ENCODE results near the gene QRFPR.
"Not testable (repeated sequence)": the region's sequence is repeated elsewhere in the genome, so short reads cannot be mapped to it uniquely, and the experiment has no call there.

QRFPR gene

DNA sequence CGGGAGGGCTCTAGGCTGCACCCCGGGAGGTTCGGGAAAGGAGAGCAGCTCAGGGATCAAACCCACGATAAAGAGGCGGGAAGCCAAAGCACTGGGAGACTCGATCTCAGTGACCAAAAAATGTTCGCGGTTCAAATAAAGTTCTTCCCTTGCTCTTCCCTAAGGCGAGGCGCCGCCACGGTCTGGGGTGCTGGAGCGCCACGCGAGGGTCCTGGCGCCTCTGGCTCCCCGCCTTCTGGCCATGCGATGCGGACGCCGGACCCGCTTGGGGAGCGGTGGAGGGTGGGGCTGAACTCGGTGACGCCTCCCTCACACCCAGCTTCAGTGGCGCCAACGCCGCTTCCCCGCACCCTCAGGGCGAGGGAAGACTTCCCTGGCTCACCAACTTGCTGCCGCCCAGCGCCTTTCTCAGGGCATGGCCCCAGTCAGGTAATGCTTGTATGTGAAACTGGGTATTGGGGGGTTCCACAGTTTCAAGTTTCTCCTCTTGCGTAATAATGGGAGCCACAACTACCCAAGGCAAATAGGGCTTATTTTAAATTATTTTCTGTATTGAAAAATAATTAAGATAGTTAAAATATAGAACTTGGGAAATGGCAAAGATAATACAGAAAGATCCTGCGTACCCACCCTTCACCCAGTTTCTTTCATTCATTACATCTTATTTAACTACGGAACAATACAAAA, at the start of gene QRFPR:
QRFPR (minus strand) TSS at position 243 of the 687 bp plus-strand sequence. CDS start 371 bp downstream, outside the sequence.
- DNase-seq = no peak

DNA sequence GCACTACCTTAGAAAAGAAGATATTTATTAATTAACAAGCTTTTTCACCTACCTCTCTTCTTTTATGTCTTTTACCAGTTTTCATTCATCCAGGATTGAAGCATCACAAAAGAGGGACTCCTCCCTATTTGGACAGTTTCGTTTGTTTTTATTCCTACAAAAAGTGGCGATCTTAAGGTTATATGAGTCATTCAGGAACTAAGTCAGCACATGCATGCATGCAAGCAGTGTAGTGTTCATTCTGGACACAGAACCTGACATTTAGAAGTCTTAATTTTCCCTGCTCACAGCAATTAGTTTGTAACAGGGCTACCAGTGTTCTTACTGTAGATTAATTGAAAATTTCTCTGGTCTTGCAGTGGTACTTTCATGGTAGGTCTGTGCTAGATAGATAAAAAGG, 47.9 kb upstream of the QRFPR start:
- no peak for DNase-seq

DNA sequence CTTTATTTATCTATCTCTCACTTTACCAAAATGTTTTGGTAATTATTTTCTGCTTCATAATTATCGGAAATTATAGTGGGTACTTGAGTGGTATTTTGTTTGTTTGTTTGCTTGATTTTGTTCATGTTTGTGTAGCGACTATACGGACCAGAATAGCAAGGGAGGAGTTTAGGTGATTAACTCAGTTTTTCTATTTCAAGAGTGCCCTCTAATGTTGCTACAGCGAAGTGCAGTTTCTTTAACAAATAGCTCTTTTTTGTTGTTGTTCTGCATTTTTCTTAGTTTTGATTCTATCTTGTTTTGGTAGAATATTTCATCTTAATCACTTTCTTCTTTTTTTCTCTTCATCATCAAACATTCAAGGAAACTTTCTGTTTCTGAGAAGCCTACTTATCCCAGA, 40.8 kb upstream of the QRFPR start:
- DNase-seq = no peak

GRCh38 chr4:121411151-121411744, 30.4 kb upstream of the QRFPR start:
- no peak for DNase-seq

GRCh38 chr4:121408567-121408966, 27.7 kb upstream of the QRFPR start:
- not testable (repeated sequence) for DNase-seq

- no peak for DNase-seq
Observed at GRCh38 chr4:121400632-121401031, 19.8 kb upstream of the QRFPR start.

- DNase-seq = no peak
Observed at GRCh38 chr4:121397941-121398601, 17.3 kb upstream of the QRFPR start.

DNA sequence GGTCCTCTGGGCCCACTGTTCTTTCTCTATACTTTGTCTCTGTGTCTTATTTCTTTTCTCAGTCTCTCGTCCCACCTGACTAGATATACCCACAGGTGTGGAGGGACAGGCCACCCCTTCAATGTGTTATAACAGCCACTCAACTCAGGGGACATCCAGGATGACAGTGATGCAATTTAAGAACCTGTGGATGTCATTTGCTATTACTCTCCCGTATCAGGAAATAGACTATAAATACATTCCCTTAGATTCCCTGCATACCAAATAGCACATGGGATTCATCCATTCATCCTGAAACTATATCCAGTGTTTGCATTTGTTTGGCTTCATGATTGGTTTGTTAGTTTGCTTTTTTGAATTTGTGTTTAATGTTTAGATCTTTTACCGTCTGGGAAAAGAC, 16.6 kb upstream of the QRFPR start:
- DNase-seq = no peak

DNA sequence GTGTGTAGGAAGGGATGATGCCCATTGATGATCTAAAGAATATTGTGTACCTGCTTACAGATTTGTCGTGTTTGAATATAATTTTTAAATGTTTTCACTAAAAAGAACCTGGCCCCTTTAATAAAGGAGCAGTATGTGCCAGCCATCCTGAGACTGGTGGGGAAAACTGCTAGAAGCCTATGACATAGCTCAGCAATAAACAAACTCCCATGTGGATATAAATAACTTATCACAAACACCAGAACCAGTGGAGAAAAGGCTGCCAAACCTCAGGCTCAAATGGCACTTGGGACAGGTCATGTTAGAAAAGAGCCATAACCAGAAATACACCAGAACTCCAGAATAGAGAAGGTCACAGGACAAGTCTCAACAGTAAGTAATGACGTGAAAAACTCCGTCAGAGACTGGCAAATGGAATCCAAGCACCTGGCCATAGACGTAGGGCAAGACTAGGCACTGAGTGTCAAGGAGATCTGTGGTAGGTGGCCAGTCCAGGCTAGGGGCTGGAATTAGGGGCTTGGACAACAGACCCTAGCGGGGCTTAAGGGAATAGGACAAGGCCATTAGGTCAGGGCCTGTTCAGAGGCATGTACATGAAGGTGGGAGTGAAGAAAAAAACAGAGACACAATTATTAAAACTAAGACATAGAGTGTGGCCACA, 11.7 kb upstream of the QRFPR start:
- DNase-seq = no peak

DNA sequence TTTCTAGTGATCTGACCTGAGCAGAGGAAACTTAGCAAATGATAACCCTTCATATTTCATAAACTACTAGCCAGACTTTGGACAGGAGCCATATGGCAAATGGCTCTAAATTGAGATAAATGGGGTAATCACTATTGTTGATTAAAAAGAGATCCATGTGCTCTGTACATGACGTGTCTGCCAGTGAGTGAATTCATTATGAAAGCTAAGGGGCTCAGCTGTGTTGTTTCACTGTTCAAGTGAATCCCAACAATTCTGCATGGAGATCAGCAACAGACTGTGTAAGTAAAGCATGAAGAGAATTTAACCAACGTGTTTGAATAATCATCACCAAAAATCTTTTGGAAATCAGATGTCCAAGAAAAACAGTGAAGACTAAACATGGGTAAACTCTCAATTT, 9.5 kb upstream of the QRFPR start:
- DNase-seq = no peak

DNA sequence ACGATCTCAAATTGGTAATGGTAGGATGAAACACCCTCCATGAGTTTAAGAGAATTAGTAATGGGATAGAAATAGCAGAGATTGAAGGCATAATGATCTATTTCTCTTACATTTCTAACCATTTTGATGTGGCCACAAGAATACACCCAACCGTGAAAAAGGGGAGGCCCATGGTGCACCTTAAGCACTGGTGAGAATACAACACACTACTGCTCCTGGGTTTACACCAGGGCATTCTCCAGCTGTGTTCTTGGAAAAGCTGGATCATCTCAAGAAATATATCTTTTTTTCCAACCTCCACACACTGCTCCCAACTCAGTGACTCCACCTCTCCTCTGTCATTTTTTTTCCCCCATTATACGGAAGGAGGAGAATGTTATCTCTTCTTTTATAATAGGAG, 1.5 kb downstream of the QRFPR start:
- no peak for DNase-seq

GRCh38 chr4:121377076-121377475, 3.7 kb downstream of the QRFPR start:
- DNase-seq = no peak

DNA sequence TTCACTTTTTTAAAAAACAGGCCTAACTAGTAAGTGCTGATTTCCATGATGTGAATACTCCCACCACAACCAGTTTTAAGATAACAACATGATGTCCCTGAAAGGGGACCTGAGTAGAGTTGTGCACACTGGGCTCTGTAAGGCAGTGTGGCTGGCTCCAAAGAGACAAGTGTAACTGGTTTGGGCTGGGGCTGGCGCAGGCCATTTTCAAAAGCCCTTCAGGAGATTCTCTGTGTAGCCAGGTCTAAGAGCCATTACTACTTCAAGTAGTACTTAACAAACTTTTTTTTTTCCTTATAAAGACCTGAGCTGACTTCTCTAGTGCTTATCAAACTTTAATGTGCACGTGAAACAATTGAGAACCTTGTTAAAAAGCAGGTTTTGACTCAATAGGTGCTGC, 4.3 kb downstream of the QRFPR start:
- no peak for DNase-seq

- DNase-seq = no peak
Observed at GRCh38 chr4:121376097-121376496, 4.7 kb downstream of the QRFPR start.

GRCh38 chr4:121375262-121375661, 5.6 kb downstream of the QRFPR start:
- DNase-seq = no peak

- no peak for DNase-seq
Observed at GRCh38 chr4:121373841-121374240, 7.0 kb downstream of the QRFPR start.

GRCh38 chr4:121370729-121371325, 10.0 kb downstream of the QRFPR start:
- DNase-seq = peak; percentile 12

GRCh38 chr4:121360495-121360894, 20.3 kb downstream of the QRFPR start:
- no peak for DNase-seq

GRCh38 chr4:121358473-121358872, 22.3 kb downstream of the QRFPR start:
- no peak for DNase-seq

- no peak for DNase-seq
Observed at GRCh38 chr4:121353213-121353612, 27.6 kb downstream of the QRFPR start.

- no peak for DNase-seq
Observed at GRCh38 chr4:121344098-121344497, 36.7 kb downstream of the QRFPR start.

- no peak for DNase-seq
Observed at GRCh38 chr4:121340247-121340646, 40.6 kb downstream of the QRFPR start.

- DNase-seq = no peak
Observed at GRCh38 chr4:121339824-121340223, 41.0 kb downstream of the QRFPR start.

All from amniotic stem cell (primary cell).